WTC11 (cell line): ENCODE measurements around the gene RUNX1. TPM values are rescaled to one million over a fixed set of nuclear protein-coding genes. Genes with fewer than 3 reads are reported as not detected.

Source experiments
- ATAC-seq: fragments of 200-7000 bp; cut with Tn5 transposase; 2 replicates; pipeline ENCODE4 v1.10.0; 2021; ENCODE audit warnings: mild to moderate bottlenecking, moderate library complexity
- CTCF ChIA-PET: fragments of 300-600 bp; sonication (Branson Sonifier 250); formaldehyde crosslinking; loops from one replicate; lab custom pipeline; 2021; ENCODE audit warnings: antibody characterized with exemption; lab: Charles Lee
- POLR2A ChIA-PET: fragments of 350-600 bp; sonication (Branson Sonifier 250); formaldehyde crosslinking; loops from one replicate; lab custom pipeline; 2021; ENCODE audit warnings: antibody characterized with exemption; lab: Charles Lee
- DNase-seq: peaks from one replicate; pipeline ENCODE4 v3.0.0; 2021; ENCODE audit warnings: low spot score
- H3K27ac Mint-ChIP-seq: 2 replicates; pipeline ENCODE4 v1.8.0; 2021; ENCODE audit warnings: mixed read lengths
- H3K27me3 Mint-ChIP-seq: 2 replicates; pipeline ENCODE4 v1.8.0; 2021; ENCODE audit warnings: low read depth, mild to moderate bottlenecking, moderate library complexity, mixed read lengths
- H3K36me3 Mint-ChIP-seq: 2 replicates; pipeline ENCODE4 v1.8.0; 2021; ENCODE audit warnings: mixed read lengths
- H3K4me1 Mint-ChIP-seq: 2 replicates; pipeline ENCODE4 v1.8.0; 2022; ENCODE audit warnings: mixed read lengths
- H3K4me3 Mint-ChIP-seq: 2 replicates; pipeline ENCODE4 v1.8.0; 2021; ENCODE audit warnings: mild to moderate bottlenecking, moderate library complexity, mixed read lengths
- H3K9me3 Mint-ChIP-seq: 2 replicates; pipeline ENCODE4 v1.8.0; 2021; ENCODE audit warnings: mixed read lengths
- AFF4 ChIP-seq: sonication (generic); formaldehyde crosslinking; IDR thresholded peaks from 2 replicates; pipeline ENCODE4 v1.8.1; 2023; ENCODE audit warnings: mild to moderate bottlenecking, missing genetic modification reagents, borderline replicate concordance
- ARID4B ChIP-seq: sonication (generic); formaldehyde crosslinking; IDR thresholded peaks from 2 replicates; pipeline ENCODE4 v1.8.0; 2023; ENCODE audit warnings: missing genetic modification reagents, mild to moderate bottlenecking, borderline replicate concordance
- CDX4 ChIP-seq: fragments of 250-450 bp; sonication (Bioruptor Pico); IDR thresholded peaks from 2 replicates; pipeline ENCODE4 v1.9.0; 2021; ENCODE audit warnings: moderate library complexity, mild to moderate bottlenecking, inconsistent platforms, borderline replicate concordance
- CREM ChIP-seq: sonication (generic); formaldehyde crosslinking; IDR thresholded peaks from 2 replicates; pipeline ENCODE4 v1.8.1; 2022; ENCODE audit warnings: mild to moderate bottlenecking, missing genetic modification reagents, moderate library complexity
- CTCF ChIP-seq: fragments of 200-600 bp; IDR thresholded peaks from 2 replicates; pipeline ENCODE4 v1.8.0; 2022; ENCODE audit warnings: antibody characterized with exemption
- ELF4 ChIP-seq: sonication (generic); formaldehyde crosslinking; IDR thresholded peaks from 2 replicates; pipeline ENCODE4 v1.8.1; 2022; ENCODE audit warnings: low read depth, mild to moderate bottlenecking, moderate library complexity, missing genetic modification reagents
- ERG ChIP-seq: fragments of 250-450 bp; sonication (Bioruptor Pico); IDR thresholded peaks from 2 replicates; pipeline ENCODE4 v1.8.0; 2021; ENCODE audit warnings: mild to moderate bottlenecking
- GTF2I ChIP-seq: fragments of 250-450 bp; sonication (Bioruptor Pico); conservative IDR thresholded peaks from 2 replicates; pipeline ENCODE4 v1.4.0; 2021; ENCODE audit warnings: mild to moderate bottlenecking
- HMGXB4 ChIP-seq: sonication (generic); formaldehyde crosslinking; IDR thresholded peaks from 2 replicates; pipeline ENCODE4 v1.8.1; 2023; ENCODE audit warnings: mild to moderate bottlenecking, moderate library complexity, missing genetic modification reagents
- IRF2 ChIP-seq: sonication (generic); formaldehyde crosslinking; IDR thresholded peaks from 2 replicates; pipeline ENCODE4 v1.8.0; 2022; ENCODE audit warnings: low read depth, missing genetic modification reagents, borderline replicate concordance
- KAT7 ChIP-seq: sonication (generic); formaldehyde crosslinking; IDR thresholded peaks from 2 replicates; pipeline ENCODE4 v1.8.1; 2023; ENCODE audit warnings: missing genetic modification reagents, mild to moderate bottlenecking, borderline replicate concordance
- MYBL2 ChIP-seq: sonication (generic); formaldehyde crosslinking; IDR thresholded peaks from 2 replicates; pipeline ENCODE4 v1.8.1; 2023; ENCODE audit warnings: mild to moderate bottlenecking, moderate library complexity, missing genetic modification reagents
- PRRX2 ChIP-seq: fragments of 250-450 bp; sonication (Bioruptor Pico); IDR thresholded peaks from 2 replicates; pipeline ENCODE4 v1.8.0; 2021; ENCODE audit warnings: mild to moderate bottlenecking
- RORB ChIP-seq: fragments of 250-450 bp; sonication (Bioruptor Pico); IDR thresholded peaks from 2 replicates; pipeline ENCODE4 v1.9.0; 2021; ENCODE audit warnings: mild to moderate bottlenecking
- SMAD4 ChIP-seq: sonication (generic); formaldehyde crosslinking; IDR thresholded peaks from 2 replicates; pipeline ENCODE4 v1.8.0; 2022; ENCODE audit warnings: mild to moderate bottlenecking, missing genetic modification reagents
- TCF7 ChIP-seq: sonication (generic); formaldehyde crosslinking; IDR thresholded peaks from 2 replicates; pipeline ENCODE4 v1.8.0; 2022; ENCODE audit warnings: mild to moderate bottlenecking, low read depth, missing genetic modification reagents, moderate library complexity
- TEAD1 ChIP-seq: sonication (generic); formaldehyde crosslinking; IDR thresholded peaks from 2 replicates; pipeline ENCODE4 v1.8.0; 2022; ENCODE audit warnings: mild to moderate bottlenecking, missing genetic modification reagents
- ZNF138 ChIP-seq: sonication (generic); formaldehyde crosslinking; conservative IDR thresholded peaks from 2 replicates; pipeline ENCODE4 v1.8.1; 2022; ENCODE audit warnings: mild to moderate bottlenecking, moderate library complexity, missing genetic modification reagents
- ZNF219 ChIP-seq: sonication (generic); formaldehyde crosslinking; IDR thresholded peaks from 2 replicates; pipeline ENCODE4 v1.8.0; 2023; ENCODE audit warnings: missing genetic modification reagents, mild to moderate bottlenecking, borderline replicate concordance
- ZNF232 ChIP-seq: sonication (generic); formaldehyde crosslinking; IDR thresholded peaks from 2 replicates; pipeline ENCODE4 v1.8.0; 2022; ENCODE audit warnings: mild to moderate bottlenecking, missing genetic modification reagents
- ZNF396 ChIP-seq: fragments of 250-450 bp; sonication (Bioruptor Pico); IDR thresholded peaks from 2 replicates; pipeline ENCODE4 v1.8.0; 2021; ENCODE audit warnings: mild to moderate bottlenecking, moderate library complexity, borderline replicate concordance
- ZNF416 ChIP-seq: fragments of 250-450 bp; sonication (Bioruptor Pico); IDR thresholded peaks from 2 replicates; pipeline ENCODE4 v1.9.0; 2021; ENCODE audit warnings: mild to moderate bottlenecking, inconsistent platforms
- total RNA-seq: library from RNA; stranded (reverse); gene quantifications from 3 replicates; pipeline ENCODE4 v1.2.3, GENCODE V29; 2021

Gene RUNX1
- total RNA-seq, 1 experiment from 2014 or later, result 2.2 TPM

GRCh38 chr21:34927992-34928391 lies 121.1 kb downstream of the RUNX1 start:
- no peaks in the 10 kb centered on the region for H3K36me3 Mint-ChIP-seq
- H3K27ac Mint-ChIP-seq, result no peak overlapping the region
- no peak overlapping the region for H3K4me3 Mint-ChIP-seq
- ATAC-seq, result no peak
- POLR2A ChIA-PET, result no interaction called here
- DNase-seq, result no peak
- peaks cover 4% of the 10 kb centered on the region; the same call in 1 of the 2 replicates for H3K4me1 Mint-ChIP-seq
- CTCF ChIA-PET, result interaction anchor here (1.1 kb wide), 1 partner anchor 183 kb away, joined by 4 read pairs; no protein-coding TSS in a partner anchor
- H3K27me3 Mint-ChIP-seq, result no peaks in the 10 kb centered on the region
- H3K9me3 Mint-ChIP-seq, result peaks cover 4% of the 10 kb centered on the region; the same call in 1 of the 2 replicates
- TF ChIP-seq ZNF396 (CRISPR knock-in tag) (no peak), SMAD4 (CRISPR knock-in tag) (no peak), KAT7 (no peak), AFF4 (no peak), HMGXB4 (no peak), IRF2 (CRISPR knock-in tag) (no peak), RORB (no peak)

- Mint-ChIP-seq H3K4me3 (no peak overlapping the region), H3K27ac (no peak overlapping the region), H3K36me3 (no peaks in the 10 kb centered on the region), H3K9me3 (peaks cover 4% of the 10 kb centered on the region; the same call in 1 of the 2 replicates), H3K27me3 (no peaks in the 10 kb centered on the region), H3K4me1 (peaks cover 4% of the 10 kb centered on the region; the same call in 1 of the 2 replicates)
- no peak for ATAC-seq
- no peak for DNase-seq
- POLR2A ChIA-PET, result interaction anchor here (0.7 kb wide), 1 partner anchor 160 kb away, joined by 6 read pairs; no protein-coding TSS in a partner anchor
- CTCF ChIA-PET, result interaction anchor here (0.9 kb wide), 1 partner anchor 37 kb away, joined by 4 read pairs; no protein-coding TSS in a partner anchor
- TF ChIP-seq MYBL2 (CRISPR knock-in tag) (no peak), ZNF416 (CRISPR knock-in tag) (no peak), GTF2I (CRISPR knock-in tag) (no peak), CDX4 (CRISPR knock-in tag) (no peak), TEAD1 (CRISPR knock-in tag) (no peak), PRRX2 (no peak), ZNF138 (no peak), ELF4 (CRISPR knock-in tag) (no peak), ZNF232 (CRISPR knock-in tag) (no peak), ZNF219 (CRISPR knock-in tag) (no peak), CREM (no peak), CTCF (no peak), ERG (CRISPR knock-in tag) (no peak), ARID4B (no peak), TCF7 (CRISPR knock-in tag) (no peak)
Observed at GRCh38 chr21:34926803-34927467, 122.2 kb downstream of the RUNX1 start.
